Ishikawa (cell line): ENCODE results near the gene CNIH4.

ENCODE experiments used
- CEBPB ChIP-seq: IDR thresholded peaks from 2 replicates; pipeline ENCODE4 v1.6.1; 2012
- CREB1 ChIP-seq: IDR thresholded peaks from 2 replicates; pipeline ENCODE4 v1.6.1; 2012; ENCODE audit warnings: low read depth
- EGR1 ChIP-seq: IDR thresholded peaks from 2 replicates; pipeline ENCODE4 v1.6.1; 2012
- EP300 ChIP-seq: IDR thresholded peaks from 2 replicates; pipeline ENCODE4 v1.6.1; 2012; ENCODE audit warnings: borderline replicate concordance
- FOXM1 ChIP-seq: IDR thresholded peaks from 2 replicates; pipeline ENCODE4 v1.6.1; 2012; ENCODE audit warnings: low read depth, borderline replicate concordance
- NFIC ChIP-seq: IDR thresholded peaks from 2 replicates; pipeline ENCODE4 v1.6.1; 2012
- RAD21 ChIP-seq: IDR thresholded peaks from 2 replicates; pipeline ENCODE4 v1.6.1; 2012; ENCODE audit warnings: low read depth
- REST ChIP-seq: IDR thresholded peaks from 2 replicates; pipeline ENCODE4 v1.6.1; 2012; ENCODE audit warnings: low read depth, mild to moderate bottlenecking
- TAF1 ChIP-seq: IDR thresholded peaks from 2 replicates; pipeline ENCODE4 v1.6.1; 2012; ENCODE audit warnings: low read depth, mild to moderate bottlenecking
- TCF12 ChIP-seq: IDR thresholded peaks from 2 replicates; pipeline ENCODE4 v1.6.1; 2012; ENCODE audit warnings: low read depth
- TEAD4 ChIP-seq: IDR thresholded peaks from 2 replicates; pipeline ENCODE4 v1.6.1; 2012
- YY1 ChIP-seq: IDR thresholded peaks from 2 replicates; pipeline ENCODE4 v1.6.1; 2012; ENCODE audit warnings: low read depth
- ZBTB7A ChIP-seq: IDR thresholded peaks from 2 replicates; pipeline ENCODE4 v1.6.1; 2012; ENCODE audit warnings: low read depth
- TF ChIP-seq, protein P1 (sequence below): IDR thresholded peaks from 2 replicates; pipeline ENCODE4 v1.6.1; 2012
- TF ChIP-seq, protein P2 (sequence below): IDR thresholded peaks from 2 replicates; pipeline ENCODE4 v1.6.1; 2012

CNIH4 gene

GRCh38 chr1:224353975-224354925 is 2.4 kb upstream of the CNIH4 start:
- TF ChIP-seq NFIC (no peak), EP300 (no peak), CEBPB (no peak), TAF1 (no peak), TEAD4 (no peak), EGR1 (no peak), TCF12 (no peak), REST (no peak), ZBTB7A (no peak), FOXM1 (no peak), CREB1 (no peak), RAD21 (no peak), YY1 (no peak)
- TF ChIP-seq, protein P1, sequence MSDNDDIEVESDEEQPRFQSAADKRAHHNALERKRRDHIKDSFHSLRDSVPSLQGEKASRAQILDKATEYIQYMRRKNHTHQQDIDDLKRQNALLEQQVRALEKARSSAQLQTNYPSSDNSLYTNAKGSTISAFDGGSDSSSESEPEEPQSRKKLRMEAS: no peak
- TF ChIP-seq, protein P2, sequence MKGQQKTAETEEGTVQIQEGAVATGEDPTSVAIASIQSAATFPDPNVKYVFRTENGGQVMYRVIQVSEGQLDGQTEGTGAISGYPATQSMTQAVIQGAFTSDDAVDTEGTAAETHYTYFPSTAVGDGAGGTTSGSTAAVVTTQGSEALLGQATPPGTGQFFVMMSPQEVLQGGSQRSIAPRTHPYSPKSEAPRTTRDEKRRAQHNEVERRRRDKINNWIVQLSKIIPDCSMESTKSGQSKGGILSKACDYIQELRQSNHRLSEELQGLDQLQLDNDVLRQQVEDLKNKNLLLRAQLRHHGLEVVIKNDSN: no peak

- TF ChIP-seq YY1 (no peak), CEBPB (0 out of 2 replicates have a peak, but pooled peaks have one; percentile 13), ZBTB7A (no peak), NFIC (no peak), REST (no peak), EGR1 (no peak)
- TF ChIP-seq, protein P2: no peak
- TF ChIP-seq, protein P1: no peak
Measured at GRCh38 chr1:224357626-224358124, 996 bp downstream of the CNIH4 start.

DNA sequence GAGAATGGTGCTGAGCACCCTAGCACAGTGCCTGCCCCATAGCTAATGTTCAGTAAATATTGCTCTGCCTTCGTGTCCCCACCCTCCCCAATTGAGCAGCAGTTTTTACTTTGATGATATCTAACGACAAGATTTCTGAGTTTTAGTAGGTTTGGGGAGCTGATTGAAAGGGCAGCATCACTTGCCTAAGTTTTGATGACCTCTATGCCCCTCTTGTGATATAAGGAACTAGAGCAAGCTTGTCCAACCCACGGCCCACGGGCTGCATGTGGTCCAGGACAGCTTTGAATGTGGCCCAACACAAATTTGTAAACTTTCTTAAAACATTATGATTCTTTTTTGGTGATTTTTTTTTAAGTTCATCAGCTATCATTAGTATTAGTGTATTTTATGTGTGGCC is 1.6 kb downstream of the CNIH4 start:
- TF ChIP-seq FOXM1 (no peak), TEAD4 (no peak), EGR1 (no peak), TAF1 (no peak), CREB1 (no peak), EP300 (no peak), TCF12 (no peak), NFIC (no peak), CEBPB (no peak), REST (no peak), ZBTB7A (no peak), RAD21 (no peak), YY1 (no peak)
- TF ChIP-seq, protein P1: no peak
- TF ChIP-seq, protein P2: no peak
